Suprapubic skin (tissue), 4 donors: ENCODE measurements around the gene TRPC4.

Source experiments
- EP300 ChIP-seq: sonication (generic); formaldehyde crosslinking; IDR thresholded peaks from one replicate; pipeline ENCODE4 v1.6.1; 2017; ENCODE audit warnings: antibody characterized with exemption
- POLR2A ChIP-seq, 2 donors: fragments of 450-650 bp; IDR thresholded peaks; one replicate each; pipeline ENCODE4 v1.6.1; 2017; ENCODE audit warnings: antibody characterized with exemption in 2 of 2, mild to moderate bottlenecking in 2 of 2, moderate library complexity in 2 of 2
- POLR2AphosphoS5 ChIP-seq, 3 donors: sonication (generic); formaldehyde crosslinking; IDR thresholded peaks; one replicate each; pipeline ENCODE4 v1.6.1; 2017; ENCODE audit warnings: antibody characterized with exemption in 3 of 3
- TF ChIP-seq, protein P1 (sequence below), 2 donors: fragments of 200-600 bp in 1 of 2; fragments of 450-650 bp in 1 of 2; sonication (generic) in 1 of 2; IDR thresholded peaks; one replicate each; pipeline ENCODE4 v1.5.1; 2016 to 2019; ENCODE audit warnings: antibody characterized with exemption in 2 of 2, mild to moderate bottlenecking in 1 of 2, moderate library complexity in 1 of 2

DNA sequence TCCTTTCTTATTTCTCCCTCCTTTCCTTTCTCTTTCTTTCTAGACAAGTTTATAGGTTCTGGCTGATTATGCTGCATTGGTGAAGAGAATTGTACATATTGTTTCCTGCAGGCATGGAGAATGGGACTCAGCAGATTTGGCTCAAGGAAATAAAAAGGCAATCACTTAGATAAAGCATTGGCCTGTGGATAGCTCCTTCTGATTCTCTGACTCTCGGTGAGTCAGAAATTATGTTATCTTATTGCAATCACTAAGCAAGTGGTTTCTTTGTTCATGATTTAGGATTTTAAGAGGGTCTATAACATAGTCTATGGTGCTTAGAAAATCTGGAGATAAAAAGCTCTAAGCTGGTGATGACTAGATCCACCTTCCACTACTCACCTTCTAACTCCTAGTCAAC lies 217.0 kb downstream of the TRPC4 start:
- TF ChIP-seq, protein P1, sequence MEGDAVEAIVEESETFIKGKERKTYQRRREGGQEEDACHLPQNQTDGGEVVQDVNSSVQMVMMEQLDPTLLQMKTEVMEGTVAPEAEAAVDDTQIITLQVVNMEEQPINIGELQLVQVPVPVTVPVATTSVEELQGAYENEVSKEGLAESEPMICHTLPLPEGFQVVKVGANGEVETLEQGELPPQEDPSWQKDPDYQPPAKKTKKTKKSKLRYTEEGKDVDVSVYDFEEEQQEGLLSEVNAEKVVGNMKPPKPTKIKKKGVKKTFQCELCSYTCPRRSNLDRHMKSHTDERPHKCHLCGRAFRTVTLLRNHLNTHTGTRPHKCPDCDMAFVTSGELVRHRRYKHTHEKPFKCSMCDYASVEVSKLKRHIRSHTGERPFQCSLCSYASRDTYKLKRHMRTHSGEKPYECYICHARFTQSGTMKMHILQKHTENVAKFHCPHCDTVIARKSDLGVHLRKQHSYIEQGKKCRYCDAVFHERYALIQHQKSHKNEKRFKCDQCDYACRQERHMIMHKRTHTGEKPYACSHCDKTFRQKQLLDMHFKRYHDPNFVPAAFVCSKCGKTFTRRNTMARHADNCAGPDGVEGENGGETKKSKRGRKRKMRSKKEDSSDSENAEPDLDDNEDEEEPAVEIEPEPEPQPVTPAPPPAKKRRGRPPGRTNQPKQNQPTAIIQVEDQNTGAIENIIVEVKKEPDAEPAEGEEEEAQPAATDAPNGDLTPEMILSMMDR (IDR thresholded peaks at IDR 0.05): no peak
- TF ChIP-seq POLR2A (IDR thresholded peaks at IDR 0.05) (no peak), EP300 (no peak), POLR2AphosphoS5 (IDR thresholded peaks at IDR 0.05) (no peak)
